ENCODE results near the gene RPS6KB2.

Gene RPS6KB2

GRCh38 chr11:67413266-67413849 is 14.9 kb upstream of the RPS6KB2 start:
- Histone ChIP-seq H3K9ac (ENCODE audit: low read depth, low read length) (no peak overlapping the region), H3K27ac (ENCODE audit: low read depth, low read length) (no peak overlapping the region), H3K9me3 (ENCODE audit: insufficient read depth, low read depth, low read length) (no peaks in the 10 kb centered on the region), H3K4me1 (ENCODE audit: insufficient read depth, low read length) (peaks cover 8% of the 10 kb centered on the region; the same call in 1 of the 2 replicates), H3K4me3 (ENCODE audit: low read length) (no peak overlapping the region), H3K27me3 (ENCODE audit: insufficient read depth, low read length) (peaks cover 20% of the 10 kb centered on the region), H3K36me3 (ENCODE audit: insufficient read depth, low read length) (no peaks in the 10 kb centered on the region)
- 80% methylated on average over 1 of the region's 2 CpGs for WGBS

- Histone ChIP-seq H3K9ac (ENCODE audit: low read depth, low read length) (no peak within 1 kb of the TSS), H3K27ac (ENCODE audit: low read depth, low read length) (no peak within 1 kb of the TSS), H3K36me3 (ENCODE audit: insufficient read depth, low read length) (no peaks in the 10 kb centered on the region), H3K9me3 (ENCODE audit: insufficient read depth, low read depth, low read length) (no peaks in the 10 kb centered on the region), H3K27me3 (ENCODE audit: insufficient read depth, low read length) (peaks cover 33% of the 10 kb centered on the region), H3K4me3 (ENCODE audit: low read length) (peak within 1 kb of the TSS; percentile 52), H3K4me1 (ENCODE audit: insufficient read depth, low read length) (0 out of 2 replicates have a peak, but pooled peaks cover 7% of the 10 kb centered on the region)
- WGBS, result 4% methylated on average over 55 of the region's 67 CpGs
Observed at GRCh38 chr11:67415501-67416304, 12.6 kb upstream of the RPS6KB2 start, which contains the start of gene CARNS1. CARNS1 (plus strand) TSS chr11:67415678; CDS start chr11:67416200, 522 bp downstream.

- Histone ChIP-seq H3K27ac (ENCODE audit: low read depth, low read length) (no peak overlapping the region), H3K4me1 (ENCODE audit: insufficient read depth, low read length) (0 out of 2 replicates have a peak, but pooled peaks cover 7% of the 10 kb centered on the region)
- WGBS, result 80% methylated on average over 21 of the region's 21 CpGs
Observed at GRCh38 chr11:67416416-67417335, 11.6 kb upstream of the RPS6KB2 start.

GRCh38 chr11:67417425-67417824 is 10.9 kb upstream of the RPS6KB2 start:
- WGBS, result 85% methylated on average over 12 of the region's 12 CpGs
- no peak overlapping the region for H3K4me3 ChIP-seq (ENCODE audit: low read length)
- no peak overlapping the region for H3K27ac ChIP-seq (ENCODE audit: low read depth, low read length)
- H3K36me3 ChIP-seq (ENCODE audit: insufficient read depth, low read length), result no peaks in the 10 kb centered on the region
- H3K27me3 ChIP-seq (ENCODE audit: insufficient read depth, low read length), result peaks cover 29% of the 10 kb centered on the region
- H3K4me1 ChIP-seq (ENCODE audit: insufficient read depth, low read length), result 0 out of 2 replicates have a peak, but pooled peaks cover 7% of the 10 kb centered on the region
- H3K9me3 ChIP-seq (ENCODE audit: insufficient read depth, low read depth, low read length), result no peaks in the 10 kb centered on the region
- H3K9ac ChIP-seq (ENCODE audit: low read depth, low read length), result no peak overlapping the region

More at GRCh38 chr11:67416416-67417335, 11.6 kb upstream of the RPS6KB2 start:
- Histone ChIP-seq H3K4me3 (ENCODE audit: low read length) (no peak overlapping the region), H3K36me3 (ENCODE audit: insufficient read depth, low read length) (no peaks in the 10 kb centered on the region), H3K27me3 (ENCODE audit: insufficient read depth, low read length) (peaks cover 31% of the 10 kb centered on the region), H3K9me3 (ENCODE audit: insufficient read depth, low read depth, low read length) (no peaks in the 10 kb centered on the region), H3K9ac (ENCODE audit: low read depth, low read length) (no peak overlapping the region)

- H3K4me1 ChIP-seq (ENCODE audit: insufficient read depth, low read length), result 0 out of 2 replicates have a peak, but pooled peaks cover 7% of the 10 kb centered on the region
- H3K27me3 ChIP-seq (ENCODE audit: insufficient read depth, low read length), result peaks cover 24% of the 10 kb centered on the region
- no peak overlapping the region for H3K9ac ChIP-seq (ENCODE audit: low read depth, low read length)
- no peak overlapping the region for H3K4me3 ChIP-seq (ENCODE audit: low read length)
- 92% methylated on average over 26 of the region's 26 CpGs for WGBS
- no peaks in the 10 kb centered on the region for H3K9me3 ChIP-seq (ENCODE audit: insufficient read depth, low read depth, low read length)
- H3K27ac ChIP-seq (ENCODE audit: low read depth, low read length), result no peak overlapping the region
- H3K36me3 ChIP-seq (ENCODE audit: insufficient read depth, low read length), result no peaks in the 10 kb centered on the region
Observed at GRCh38 chr11:67418476-67419281, 9.6 kb upstream of the RPS6KB2 start.

GRCh38 chr11:67419325-67420049 is 8.8 kb upstream of the RPS6KB2 start:
- Histone ChIP-seq H3K36me3 (ENCODE audit: insufficient read depth, low read length) (no peaks in the 10 kb centered on the region), H3K27ac (ENCODE audit: low read depth, low read length) (no peak overlapping the region), H3K9me3 (ENCODE audit: insufficient read depth, low read depth, low read length) (no peaks in the 10 kb centered on the region), H3K4me1 (ENCODE audit: insufficient read depth, low read length) (0 out of 2 replicates have a peak, but pooled peaks cover 7% of the 10 kb centered on the region), H3K4me3 (ENCODE audit: low read length) (no peak overlapping the region), H3K9ac (ENCODE audit: low read depth, low read length) (no peak overlapping the region), H3K27me3 (ENCODE audit: insufficient read depth, low read length) (peaks cover 21% of the 10 kb centered on the region)
- 96% methylated on average over 21 of the region's 21 CpGs for WGBS

GRCh38 chr11:67420147-67420645 is 8.1 kb upstream of the RPS6KB2 start:
- Histone ChIP-seq H3K27ac (ENCODE audit: low read depth, low read length) (no peak overlapping the region), H3K9me3 (ENCODE audit: insufficient read depth, low read depth, low read length) (no peaks in the 10 kb centered on the region), H3K36me3 (ENCODE audit: insufficient read depth, low read length) (no peaks in the 10 kb centered on the region), H3K4me3 (ENCODE audit: low read length) (peak overlapping the region; percentile 72), H3K9ac (ENCODE audit: low read depth, low read length) (peak overlapping the region; percentile 82), H3K4me1 (ENCODE audit: insufficient read depth, low read length) (0 out of 2 replicates have a peak, but pooled peaks cover 7% of the 10 kb centered on the region), H3K27me3 (ENCODE audit: insufficient read depth, low read length) (peaks cover 14% of the 10 kb centered on the region)
- WGBS, result 43% methylated on average over 15 of the region's 15 CpGs

- H3K4me3 ChIP-seq (ENCODE audit: low read length), result peak overlapping the region; percentile 72
- peaks cover 13% of the 10 kb centered on the region for H3K27me3 ChIP-seq (ENCODE audit: insufficient read depth, low read length)
- H3K27ac ChIP-seq (ENCODE audit: low read depth, low read length), result peak overlapping the region; percentile 55; the same call in 1 of the 2 replicates
- H3K9me3 ChIP-seq (ENCODE audit: insufficient read depth, low read depth, low read length), result no peaks in the 10 kb centered on the region
- H3K9ac ChIP-seq (ENCODE audit: low read depth, low read length), result peak overlapping the region; percentile 82
- H3K36me3 ChIP-seq (ENCODE audit: insufficient read depth, low read length), result no peaks in the 10 kb centered on the region
- 0 out of 2 replicates have a peak, but pooled peaks cover 7% of the 10 kb centered on the region for H3K4me1 ChIP-seq (ENCODE audit: insufficient read depth, low read length)
- 1% methylated on average over 97 of the region's 97 CpGs for WGBS
Observed at GRCh38 chr11:67420646-67421429, 7.5 kb upstream of the RPS6KB2 start.

- H3K36me3 ChIP-seq (ENCODE audit: insufficient read depth, low read length), result no peaks in the 10 kb centered on the region
- no peak overlapping the region for H3K27ac ChIP-seq (ENCODE audit: low read depth, low read length)
- H3K9me3 ChIP-seq (ENCODE audit: insufficient read depth, low read depth, low read length), result no peaks in the 10 kb centered on the region
- peak overlapping the region; percentile 29 for H3K4me3 ChIP-seq (ENCODE audit: low read length)
- H3K9ac ChIP-seq (ENCODE audit: low read depth, low read length), result no peak overlapping the region
- 0 out of 2 replicates have a peak, but pooled peaks cover 7% of the 10 kb centered on the region for H3K4me1 ChIP-seq (ENCODE audit: insufficient read depth, low read length)
- WGBS, result 79% methylated on average over 22 of the region's 22 CpGs
- peaks cover 13% of the 10 kb centered on the region for H3K27me3 ChIP-seq (ENCODE audit: insufficient read depth, low read length)
Observed at GRCh38 chr11:67421430-67422031, 6.8 kb upstream of the RPS6KB2 start.
